Left lung (tissue), 10 donors: ENCODE data around the gene UTF1. TPM values are rescaled to one million over a fixed set of nuclear protein-coding genes. Genes with fewer than 3 reads are reported as not detected.

ENCODE experiments used
- ATAC-seq: fragments of 200-7000 bp; cut with Tn5 transposase; one replicate; pipeline ENCODE4 v1.9.1; 2020; ENCODE audit warnings: moderate library complexity
- DNase-seq, 4 donors: peaks; one replicate each; pipeline ENCODE4 v3.0.0-alpha.2; 2013 to 2020
- H3K27ac ChIP-seq, 2 donors: fragments of 200-600 bp; sonication (generic) in 1 of 2; one replicate each; pipeline versions ENCODE4 v1.5.0 to v1.8.0; 2020 to 2021
- H3K27me3 ChIP-seq, 2 donors: fragments of 200-600 bp; sonication (generic) in 1 of 2; one replicate each; pipeline versions ENCODE4 v1.5.0 to v1.8.0; 2020 to 2021
- H3K36me3 ChIP-seq, 2 donors: fragments of 200-600 bp; sonication (generic) in 1 of 2; one replicate each; pipeline versions ENCODE4 v1.5.0 to v1.8.0; 2020 to 2021
- H3K4me1 ChIP-seq, 2 donors: fragments of 200-600 bp; one replicate each; pipeline ENCODE4 v1.8.0; 2021
- H3K4me3 ChIP-seq, 2 donors: fragments of 200-600 bp; sonication (generic) in 1 of 2; one replicate each; pipeline versions ENCODE4 v1.5.0 to v1.8.0; 2020 to 2021; ENCODE audit warnings: mild to moderate bottlenecking in 1 of 2
- H3K9me3 ChIP-seq, 2 donors: fragments of 200-600 bp; sonication (generic) in 1 of 2; one replicate each; pipeline versions ENCODE4 v1.5.0 to v1.8.0; 2020 to 2021
- CTCF ChIP-seq, 2 donors: fragments of 200-600 bp; sonication (generic) in 1 of 2; IDR thresholded peaks; one replicate each; pipeline versions ENCODE4 v1.5.0 to v1.8.0; 2021; ENCODE audit warnings: antibody characterized with exemption in 2 of 2
- intact Hi-C, 2 donors: fragments of 100-400 bp; cut with DNase I; formaldehyde crosslinking; loops; one replicate each; pipeline versions ENCODE4 v1.11.2 to v1.14.2; 2022
- polyA plus RNA-seq, 6 donors: library from polyadenylated mRNA; unstranded; fragments of 120-200 nt; gene quantifications; one replicate each; pipeline ENCODE4 v1.2.1, GENCODE V29; 2013; ENCODE audit not compliant: insufficient read length in 6 of 6
- total RNA-seq, 2 donors: library from RNA; stranded (reverse); fragmentation: NEBNext Ultra II Directional; extraction: Animal tissue kit (Norgen Biotek cat#: 25700); gene quantifications; one replicate each; pipeline ENCODE4 v1.2.1, GENCODE V29; 2021
- donor health status: DM: no; HTN: yes; CAD: no.
- donor health status: DM: no; HTN: no; CAD: no.

Gene UTF1
- total and polyA plus RNA-seq, 8 donors: not detected

GRCh38 chr10:133216776-133217175 is 13.2 kb upstream of the UTF1 start:
- TF ChIP-seq CTCF (IDR thresholded peaks at IDR 0.05): no peak
- DNase-seq (peak in 1 of 4 donors; percentile 76), ATAC-seq (peak; percentile 44)
- no peaks in the 10 kb centered on the region for H3K4me1 ChIP-seq
- no peak overlapping the region for H3K27ac ChIP-seq
- no peaks in the 10 kb centered on the region for H3K36me3 ChIP-seq
- intact Hi-C loops: no loop called here
- no peaks in the 10 kb centered on the region for H3K9me3 ChIP-seq
- H3K27me3 ChIP-seq: peaks cover 0 to 67% of the 10 kb centered on the region in 2 donors
- no peak overlapping the region for H3K4me3 ChIP-seq

- Histone ChIP-seq H3K4me1 (no peaks in the 10 kb centered on the region), H3K27ac (no peak overlapping the region), H3K27me3 (peaks cover 0 to 60% of the 10 kb centered on the region in 2 donors), H3K4me3 (no peak overlapping the region), H3K9me3 (no peaks in the 10 kb centered on the region), H3K36me3 (no peaks in the 10 kb centered on the region)
- TF ChIP-seq CTCF (IDR thresholded peaks at IDR 0.05): no peak
- DNase-seq (peak in 1 of 4 donors; percentile 76), ATAC-seq (no peak)
- intact Hi-C loops: no loop called here
Measured at GRCh38 chr10:133217800-133218589, 12.0 kb upstream of the UTF1 start.

GRCh38 chr10:133218891-133219290 is 11.1 kb upstream of the UTF1 start:
- TF ChIP-seq CTCF (IDR thresholded peaks at IDR 0.05): no peak
- intact Hi-C loops: no loop called here

GRCh38 chr10:133219782-133220181 is 10.2 kb upstream of the UTF1 start:
- no peak for DNase-seq
- ATAC-seq: no peak
- no peak overlapping the region for H3K4me3 ChIP-seq

More at GRCh38 chr10:133218891-133219290, 11.1 kb upstream of the UTF1 start:
- no peaks in the 10 kb centered on the region for H3K36me3 ChIP-seq
- peaks cover 0 to 52% of the 10 kb centered on the region in 2 donors for H3K27me3 ChIP-seq
- H3K9me3 ChIP-seq: no peaks in the 10 kb centered on the region
- H3K4me1 ChIP-seq: no peaks in the 10 kb centered on the region
- no peak overlapping the region for H3K27ac ChIP-seq
- no peak for ATAC-seq
- no peak overlapping the region for H3K4me3 ChIP-seq
- no peak for DNase-seq

More at GRCh38 chr10:133219782-133220181, 10.2 kb upstream of the UTF1 start:
- no peaks in the 10 kb centered on the region for H3K36me3 ChIP-seq
- intact Hi-C loops: no loop called here
- no peak overlapping the region for H3K27ac ChIP-seq
- no peak for TF ChIP-seq CTCF (IDR thresholded peaks at IDR 0.05)
- peaks cover 0 to 48% of the 10 kb centered on the region in 2 donors for H3K27me3 ChIP-seq
- no peaks in the 10 kb centered on the region for H3K9me3 ChIP-seq
- H3K4me1 ChIP-seq: no peaks in the 10 kb centered on the region
